GM12878 (cell line): ENCODE measurements around the gene GLB1L3. TPM values are rescaled to one million over a fixed set of nuclear protein-coding genes. Genes with fewer than 3 reads are reported as not detected.

Experiments
- ATAC-seq: fragments of 200-7000 bp; cut with Tn5 transposase; 3 replicates; pipeline ENCODE4 v1.9.1; 2020; ENCODE audit warnings: mild to moderate bottlenecking, moderate library complexity
- BruUV-seq: library from RNA; stranded (reverse); fragments of 400-500 nt; replicated peaks from 2 replicates; lab custom pipeline; 2021; lab: Mats Ljungman, UMichigan
- CTCF ChIA-PET: fragments of 300-600 bp; sonication (Branson Sonifier 250); formaldehyde crosslinking; extraction: SDS; loops from one replicate; lab custom pipeline; 2021; ENCODE audit warnings: inconsistent platforms; lab: Yijun Ruan, JAX
- POLR2A ChIA-PET: fragments of 350-600 bp; formaldehyde crosslinking; extraction: SDS; loops from one replicate; lab custom pipeline; 2021; ENCODE audit warnings: inconsistent platforms; lab: Charles Lee
- RAD21 ChIA-PET: fragments of 300-600 bp; sonication (Branson Sonifier 250); formaldehyde crosslinking; loops from one replicate; lab custom pipeline; 2023; ENCODE audit warnings: antibody characterized with exemption; ENCODE audit not compliant: unreplicated experiment; lab: Charles Lee
- SMC1A ChIA-PET: fragments of 300-600 bp; sonication (Branson Sonifier 250); formaldehyde crosslinking; loops from one replicate; lab custom pipeline; 2023; ENCODE audit not compliant: unreplicated experiment, uncharacterized antibody; lab: Charles Lee
- DNase-seq: peaks from one replicate; pipeline ENCODE4 v3.0.0-alpha.2; 2011; ENCODE audit warnings: low read depth, low spot score
- FAIRE-seq: peaks from 3 replicates; lab custom pipeline; 2011; peaks lifted over from hg19 to GRCh38; lab: Jason Lieb, UNC
- H2AFZ ChIP-seq: 2 replicates; pipeline ENCODE4 v1.6.0; 2011; ENCODE audit warnings: low read depth, low read length, control low read depth; ENCODE audit not compliant: control insufficient read depth
- H3K27ac ChIP-seq: 2 replicates; pipeline ENCODE4 v1.5.1; 2011; ENCODE audit warnings: control low read depth; ENCODE audit not compliant: control insufficient read depth, insufficient read depth
- H3K27me3 ChIP-seq, 2 experiments: replicated peaks in 1 of 2; 2 replicates each; pipeline versions ENCODE4 v1.6.0 to v1.6.1; 2011; ENCODE audit warnings: low read length in 1 of 2; ENCODE audit not compliant: control insufficient read depth in 2 of 2, insufficient read depth in 2 of 2
- H3K36me3 ChIP-seq, 2 experiments: 2 replicates each; pipeline ENCODE4 v1.5.1; 2011; ENCODE audit warnings: low read length in 1 of 2; ENCODE audit not compliant: control insufficient read depth in 2 of 2, insufficient read depth in 2 of 2
- H3K4me1 ChIP-seq: 2 replicates; pipeline ENCODE4 v1.6.1; 2011; ENCODE audit warnings: mild to moderate bottlenecking, low read length, moderate library complexity, mixed read lengths; ENCODE audit not compliant: control insufficient read depth, insufficient read depth
- H3K4me2 ChIP-seq: 2 replicates; pipeline ENCODE4 v1.6.0; 2011; ENCODE audit warnings: control low read depth; ENCODE audit not compliant: control insufficient read depth, insufficient read depth
- H3K4me3 ChIP-seq: fragments of 200-600 bp; sonication (generic); 2 replicates; pipeline ENCODE4 v1.5.1; 2016
- H3K79me2 ChIP-seq: 2 replicates; pipeline ENCODE4 v1.6.0; 2011; ENCODE audit warnings: low read length; ENCODE audit not compliant: control insufficient read depth, insufficient read depth
- H3K9ac ChIP-seq: 2 replicates; pipeline ENCODE4 v1.8.0; 2011; ENCODE audit warnings: low read length, control low read depth, mixed read lengths; ENCODE audit not compliant: control insufficient read depth, insufficient read depth
- H3K9me3 ChIP-seq: replicated peaks from 3 replicates; pipeline ENCODE4 v1.5.1; 2011; ENCODE audit warnings: mild to moderate bottlenecking, low read length; ENCODE audit not compliant: control insufficient read depth, insufficient read depth
- H4K20me1 ChIP-seq: 2 replicates; pipeline ENCODE4 v1.6.0; 2011; ENCODE audit not compliant: control insufficient read depth, insufficient read depth
- CHD1 ChIP-seq: IDR thresholded peaks from 2 replicates; pipeline ENCODE4 v1.6.1; 2012; ENCODE audit warnings: low read depth, low read length, improper control_type of control experiment
- CREB1 ChIP-seq: IDR thresholded peaks from 2 replicates; pipeline ENCODE4 v1.6.1; 2012; ENCODE audit warnings: low read depth, mild to moderate bottlenecking, inconsistent platforms
- E2F8 ChIP-seq: fragments of 450-650 bp; IDR thresholded peaks from 2 replicates; pipeline ENCODE4 v1.6.1; 2018; ENCODE audit warnings: mild to moderate bottlenecking, low read depth, moderate library complexity; ENCODE audit not compliant: partially characterized antibody
- NFIC ChIP-seq: IDR thresholded peaks from 2 replicates; pipeline ENCODE4 v1.6.1; 2012; ENCODE audit warnings: low read depth, mild to moderate bottlenecking, inconsistent platforms, low read length, moderate library complexity
- USF2 ChIP-seq: IDR thresholded peaks from 2 replicates; pipeline ENCODE4 v1.6.1; 2011; ENCODE audit warnings: low read depth, low read length, improper control_type of control experiment, borderline replicate concordance
- ZNF622 ChIP-seq: fragments of 450-650 bp; IDR thresholded peaks from 2 replicates; pipeline ENCODE4 v1.6.1; 2017; ENCODE audit warnings: mild to moderate bottlenecking, inconsistent platforms
- WGBS: methylation state at CpG from one replicate; pipeline ENCODE4 v1.1.6; 2016; ENCODE audit warnings: low lambda C conversion rate; ENCODE audit not compliant: insufficient replicate concordance, insufficient coverage; ENCODE audit errors: missing lambda C conversion rate; 5-methylcytosine and 5-hydroxymethylcytosine counted together
- in situ Hi-C: fragments of 300-500 bp; cut with MboI; formaldehyde crosslinking; loops from 9 replicates; pipeline ENCODE4 v1.14.3; 2018; ENCODE audit warnings: mixed read lengths
- intact Hi-C: fragments of 100-400 bp; cut with micrococcal nuclease; formaldehyde crosslinking; loops from one replicate; pipeline ENCODE4 v1.14.2; 2022; ENCODE audit not compliant: unreplicated experiment
- polyA plus RNA-seq, 11 experiments: library from polyadenylated mRNA; depleted of rRNA in 4 of 11; unstranded in 6 of 11; stranded (reverse) in 5 of 11; fragments of >200 nt; fragmentation: Nextera tagmentation in 4 of 11; fragmentation: Illumina TruSeq in 1 of 11; extraction: Ambion mirVana in 4 of 11; extraction: Trizol in 1 of 11; gene quantifications; 1 replicate in 1 of 11; 2 replicates in 10 of 11; pipeline versions ENCODE4 v1.2.1 to v1.2.3, GENCODE V29; 2011 to 2016; ENCODE audit warnings: inconsistent platforms in 2 of 11, missing spikeins in 2 of 11, low read depth in 1 of 11
- total RNA-seq, 4 experiments: library from RNA; depleted of rRNA in 3 of 4; stranded (reverse); fragments of >200 nt in 3 of 4; fragmentation: Illumina TruSeq in 1 of 4; extraction: Trizol in 1 of 4; gene quantifications; 2 replicates each; pipeline versions ENCODE4 v1.2.1 to v1.2.3, GENCODE V29; 2013 to 2021
- TF ChIP-seq, protein P1 (sequence below): IDR thresholded peaks from 2 replicates; pipeline ENCODE4 v1.6.1; 2012; ENCODE audit warnings: mild to moderate bottlenecking, low read depth, low read length

GLB1L3 gene
- total and polyA plus RNA-seq, 10 of the 15 experiments (the other 5 are each of a cell fraction or from before 2014, with no cell fraction given), result 0.53 to 2.9 (median 1.9) TPM; not detected in 1

GRCh38 chr11:134235399-134235798 is 40.8 kb upstream of the GLB1L3 start (continued):
- TF ChIP-seq CREB1, result no peak
- no peak for TF ChIP-seq NFIC
- no peak for TF ChIP-seq USF2

GRCh38 chr11:134236834-134237556 is 39.2 kb upstream of the GLB1L3 start:
- ATAC-seq (no peak), DNase-seq (no peak), FAIRE-seq (no peak)
- no peak overlapping the region for H3K4me3 ChIP-seq
- peaks cover 0 to 6% of the 10 kb centered on the region in 2 experiments; a peak in 3 of 4 replicates for H3K36me3 ChIP-seq
- POLR2A ChIA-PET, result no interaction called here
- RAD21 ChIA-PET, result no interaction called here
- CTCF ChIA-PET, result interaction anchor here (0.7 kb wide), 1 partner anchor 189 kb away, joined by 3 read pairs; no protein-coding TSS in a partner anchor
- TSS peak; percentile 28 for BruUV-seq
- H3K9me3 ChIP-seq, result no peaks in the 10 kb centered on the region
- TF ChIP-seq, protein P1, sequence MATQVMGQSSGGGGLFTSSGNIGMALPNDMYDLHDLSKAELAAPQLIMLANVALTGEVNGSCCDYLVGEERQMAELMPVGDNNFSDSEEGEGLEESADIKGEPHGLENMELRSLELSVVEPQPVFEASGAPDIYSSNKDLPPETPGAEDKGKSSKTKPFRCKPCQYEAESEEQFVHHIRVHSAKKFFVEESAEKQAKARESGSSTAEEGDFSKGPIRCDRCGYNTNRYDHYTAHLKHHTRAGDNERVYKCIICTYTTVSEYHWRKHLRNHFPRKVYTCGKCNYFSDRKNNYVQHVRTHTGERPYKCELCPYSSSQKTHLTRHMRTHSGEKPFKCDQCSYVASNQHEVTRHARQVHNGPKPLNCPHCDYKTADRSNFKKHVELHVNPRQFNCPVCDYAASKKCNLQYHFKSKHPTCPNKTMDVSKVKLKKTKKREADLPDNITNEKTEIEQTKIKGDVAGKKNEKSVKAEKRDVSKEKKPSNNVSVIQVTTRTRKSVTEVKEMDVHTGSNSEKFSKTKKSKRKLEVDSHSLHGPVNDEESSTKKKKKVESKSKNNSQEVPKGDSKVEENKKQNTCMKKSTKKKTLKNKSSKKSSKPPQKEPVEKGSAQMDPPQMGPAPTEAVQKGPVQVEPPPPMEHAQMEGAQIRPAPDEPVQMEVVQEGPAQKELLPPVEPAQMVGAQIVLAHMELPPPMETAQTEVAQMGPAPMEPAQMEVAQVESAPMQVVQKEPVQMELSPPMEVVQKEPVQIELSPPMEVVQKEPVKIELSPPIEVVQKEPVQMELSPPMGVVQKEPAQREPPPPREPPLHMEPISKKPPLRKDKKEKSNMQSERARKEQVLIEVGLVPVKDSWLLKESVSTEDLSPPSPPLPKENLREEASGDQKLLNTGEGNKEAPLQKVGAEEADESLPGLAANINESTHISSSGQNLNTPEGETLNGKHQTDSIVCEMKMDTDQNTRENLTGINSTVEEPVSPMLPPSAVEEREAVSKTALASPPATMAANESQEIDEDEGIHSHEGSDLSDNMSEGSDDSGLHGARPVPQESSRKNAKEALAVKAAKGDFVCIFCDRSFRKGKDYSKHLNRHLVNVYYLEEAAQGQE, result no peak
- no peak for TF ChIP-seq ZNF622
- TF ChIP-seq CHD1, result no peak
- no peak for TF ChIP-seq E2F8
- no peak overlapping the region for H3K27ac ChIP-seq
- SMC1A ChIA-PET, result no interaction called here
- intact Hi-C loops (no loop called here), in situ Hi-C loops (no loop called here)
- WGBS, result 97% methylated on average over 7 of the region's 7 CpGs
- H3K79me2 ChIP-seq, result no peaks in the 10 kb centered on the region
- H4K20me1 ChIP-seq, result no peaks in the 10 kb centered on the region
- no peaks in the 10 kb centered on the region for H3K27me3 ChIP-seq
- no peak overlapping the region for H3K4me2 ChIP-seq
- no peak overlapping the region for H2AFZ ChIP-seq
- no peaks in the 10 kb centered on the region for H3K4me1 ChIP-seq
- no peak overlapping the region for H3K9ac ChIP-seq
